Raji (cell line): ENCODE measurements around the gene DLG2.

Experiments
- POLR2A ChIP-seq: IDR thresholded peaks from 2 replicates; pipeline ENCODE4 v1.6.1; 2011; ENCODE audit warnings: low read depth, low read length, control low read depth; ENCODE audit not compliant: insufficient read depth

The DLG2 gene

DNA sequence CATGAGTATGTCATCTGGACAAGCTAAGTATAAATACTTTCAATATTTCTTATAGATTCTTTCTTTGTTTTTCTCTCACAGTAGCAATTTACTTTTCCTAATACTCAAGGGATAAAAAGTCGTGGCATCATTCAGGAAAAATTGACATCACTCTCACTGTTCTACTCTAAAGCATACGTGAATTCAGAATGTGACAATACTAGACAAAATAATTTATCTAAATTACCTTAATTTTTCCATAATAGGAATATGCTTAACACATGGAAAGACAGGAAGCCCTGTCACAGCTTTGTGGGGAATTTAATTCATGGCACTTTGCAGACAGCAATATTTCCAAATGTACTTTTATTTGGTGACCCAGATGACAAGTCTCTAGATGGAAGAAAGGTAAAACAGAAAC lies 394.6 kb downstream of the DLG2 start:
- TF ChIP-seq POLR2A, result no peak

DNA sequence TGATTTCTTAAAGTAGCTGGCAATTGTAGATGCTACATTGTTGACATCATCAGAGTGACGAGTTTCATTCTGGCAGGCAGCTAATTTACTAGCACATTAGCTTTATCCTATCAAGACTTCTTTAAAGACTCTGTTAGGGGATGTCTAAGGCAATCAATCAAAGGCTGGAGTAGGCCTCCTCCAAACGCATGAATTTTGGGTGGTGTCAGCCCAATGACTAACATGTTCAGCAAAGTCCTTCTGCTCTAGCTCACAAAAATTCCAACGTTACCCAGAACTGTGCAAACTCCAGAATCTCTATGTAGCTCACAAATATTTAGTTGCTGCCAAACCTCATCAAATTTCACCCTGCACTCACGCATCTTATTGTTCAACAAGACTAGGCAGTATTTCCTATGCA lies 395.6 kb downstream of the DLG2 start:
- TF ChIP-seq POLR2A, result no peak

DNA sequence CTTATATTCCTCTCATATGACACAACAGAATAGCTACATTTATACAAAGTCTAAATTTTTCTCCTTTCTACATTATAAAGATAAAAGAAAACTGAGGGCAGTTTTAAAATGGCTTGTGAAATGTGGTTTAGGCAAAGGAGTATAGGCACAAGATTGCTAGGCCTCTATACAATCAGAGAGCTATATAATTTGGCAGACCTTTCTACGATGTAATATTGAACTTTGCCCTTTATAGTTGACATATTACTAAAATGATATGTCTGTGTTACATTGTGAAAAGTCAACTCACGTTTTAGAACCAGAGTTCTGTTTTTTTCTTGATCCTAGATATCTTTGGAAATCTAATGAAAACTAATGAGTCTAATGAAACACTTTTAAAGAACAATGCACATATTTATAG lies 430.2 kb downstream of the DLG2 start:
- TF ChIP-seq POLR2A, result no peak

DNA sequence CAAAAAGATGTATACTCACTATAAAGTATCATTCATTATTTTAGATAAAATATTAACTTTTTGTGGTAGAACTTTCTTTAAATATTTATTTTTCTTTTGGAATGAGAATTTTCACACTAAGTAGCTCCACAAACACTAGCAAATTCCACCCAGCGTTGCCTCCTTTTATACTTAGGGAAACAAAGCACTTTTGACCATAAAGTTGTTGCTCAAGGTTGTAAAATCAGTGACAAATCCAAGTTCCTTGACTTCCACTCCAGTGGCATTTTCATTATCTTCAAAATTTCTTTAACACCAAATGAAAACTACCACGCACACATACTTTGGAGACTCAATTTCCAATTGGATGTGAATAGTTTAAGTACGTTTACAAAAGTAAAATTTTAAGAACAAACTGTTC lies 431.2 kb downstream of the DLG2 start:
- no peak for TF ChIP-seq POLR2A

DNA sequence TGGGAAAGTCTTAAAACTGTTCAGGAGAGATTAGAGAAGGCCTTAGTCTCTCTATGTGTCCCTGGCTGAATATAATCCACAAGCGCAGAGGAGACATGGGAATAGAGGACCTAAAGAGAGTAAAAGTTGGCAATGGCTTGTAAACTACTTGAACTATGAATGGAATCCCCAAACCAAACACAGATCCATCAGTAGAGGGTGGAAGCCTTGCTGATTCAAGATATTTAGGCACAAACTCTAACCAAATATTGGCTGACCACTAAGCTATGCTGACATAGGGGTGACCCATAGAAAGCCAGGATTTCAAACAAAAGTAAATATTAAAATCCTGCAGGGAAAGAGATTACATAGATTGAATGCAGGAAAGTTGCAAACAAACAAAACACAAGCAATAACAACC lies 439.2 kb downstream of the DLG2 start:
- no peak for TF ChIP-seq POLR2A

DNA sequence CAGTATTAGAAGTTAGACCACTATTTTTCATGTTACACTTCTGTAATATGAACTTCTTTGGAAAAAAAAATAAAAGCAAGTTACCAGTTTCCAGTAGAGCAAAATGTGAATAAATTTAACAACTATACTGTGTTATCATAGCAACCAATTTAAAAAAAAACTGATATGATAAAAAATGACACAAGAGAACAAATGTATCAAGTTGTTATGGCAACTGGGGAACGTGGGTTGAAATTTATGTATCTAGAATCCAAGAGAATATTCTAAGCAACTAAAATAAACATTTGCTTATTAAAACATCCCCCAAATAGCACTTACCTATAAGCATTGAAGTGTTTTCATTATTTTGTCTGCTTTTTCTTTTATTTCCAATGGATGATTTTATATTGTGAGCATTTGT lies 442.4 kb downstream of the DLG2 start:
- no peak for TF ChIP-seq POLR2A

DNA sequence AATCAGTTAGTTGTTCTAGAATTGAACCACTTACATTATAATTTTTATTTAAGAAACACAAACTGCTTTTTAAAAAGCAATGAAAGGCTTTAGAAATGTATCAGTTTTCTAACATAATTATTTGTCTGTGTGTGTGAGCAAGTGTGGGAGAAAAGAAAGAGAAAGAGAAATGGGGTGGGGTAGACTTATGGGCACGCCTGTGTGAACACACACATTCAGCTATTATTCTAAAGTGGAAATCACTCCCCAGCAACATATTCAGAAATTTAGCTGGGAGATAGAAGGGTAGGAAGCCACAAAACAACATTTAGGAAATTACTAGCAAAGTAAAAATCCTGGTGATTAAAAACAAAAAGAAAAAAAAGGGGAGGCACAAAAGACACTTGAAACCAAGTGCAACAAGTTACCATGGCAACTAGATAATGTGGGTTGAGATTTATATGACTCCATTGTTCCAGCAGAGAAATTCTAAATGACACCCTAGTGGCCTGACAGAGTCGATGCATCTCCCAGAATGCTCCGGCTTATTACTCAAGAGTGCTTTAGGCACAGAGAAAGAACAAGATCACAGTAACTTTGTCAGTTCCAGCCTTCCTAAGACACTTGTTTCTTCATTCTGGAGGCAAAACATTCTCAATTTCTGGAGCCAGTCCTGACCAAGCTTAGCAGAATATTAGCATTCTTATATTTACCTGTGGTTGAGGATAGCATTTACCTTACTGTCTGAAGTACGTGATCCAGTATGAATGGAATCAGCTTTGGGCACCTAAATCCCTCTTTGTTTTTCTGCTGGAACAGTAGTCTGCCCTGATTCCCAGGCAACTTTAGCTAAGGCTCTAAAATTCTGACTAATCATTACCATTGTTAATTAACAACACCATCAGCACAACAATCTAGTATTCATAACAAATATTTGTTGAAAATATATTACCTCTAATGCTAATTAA lies 444.4 kb downstream of the DLG2 start:
- TF ChIP-seq POLR2A, result no peak

DNA sequence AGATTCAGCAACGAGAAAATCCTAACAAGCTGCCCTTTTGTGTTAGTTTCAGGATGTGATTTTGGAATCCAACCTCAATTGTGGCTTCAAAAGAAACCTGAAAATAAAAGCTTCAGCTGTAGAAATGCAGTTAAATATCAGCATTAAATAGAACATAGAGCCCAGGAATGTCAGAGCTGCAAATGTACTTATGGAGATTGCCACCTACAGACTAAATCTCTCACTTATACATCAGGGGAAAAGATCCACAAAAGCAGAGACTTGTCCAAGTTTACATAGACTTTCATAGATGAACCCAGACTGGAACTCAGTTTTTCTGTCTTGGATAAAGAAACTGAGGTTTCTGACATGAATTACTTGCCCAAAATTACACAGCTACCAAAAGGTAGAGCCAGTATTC lies 446.6 kb downstream of the DLG2 start:
- no peak for TF ChIP-seq POLR2A

DNA sequence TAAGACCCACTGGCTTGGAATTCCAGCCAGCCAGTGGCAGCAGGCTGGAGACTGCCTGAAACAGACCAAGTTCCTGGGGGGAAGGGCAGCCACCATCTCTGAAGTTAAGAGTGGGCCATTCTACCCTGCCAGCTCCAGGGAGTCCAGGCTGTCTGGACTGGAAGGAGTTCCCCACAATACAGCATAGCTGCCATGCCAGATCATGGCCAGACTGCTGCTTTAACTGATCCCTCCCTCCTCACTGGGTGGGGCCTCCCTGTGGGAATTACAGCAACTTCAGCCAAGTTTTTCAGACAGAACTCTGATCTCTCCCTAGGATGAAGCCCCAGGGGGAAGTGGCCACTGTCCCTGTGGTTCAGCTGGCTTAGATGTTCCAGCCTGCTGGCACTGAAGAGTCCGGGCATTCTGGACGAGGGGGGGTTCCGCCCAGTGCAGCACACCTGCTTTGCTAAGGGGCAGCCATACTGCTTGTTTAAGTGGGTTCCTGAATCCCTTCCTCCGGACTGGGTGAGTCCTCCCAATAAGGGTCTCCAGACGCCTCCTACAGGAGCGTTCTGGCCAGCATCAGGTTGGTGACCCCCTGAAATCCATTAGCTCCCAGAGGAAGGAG lies 455.4 kb downstream of the DLG2 start:
- TF ChIP-seq POLR2A, result no peak

DNA sequence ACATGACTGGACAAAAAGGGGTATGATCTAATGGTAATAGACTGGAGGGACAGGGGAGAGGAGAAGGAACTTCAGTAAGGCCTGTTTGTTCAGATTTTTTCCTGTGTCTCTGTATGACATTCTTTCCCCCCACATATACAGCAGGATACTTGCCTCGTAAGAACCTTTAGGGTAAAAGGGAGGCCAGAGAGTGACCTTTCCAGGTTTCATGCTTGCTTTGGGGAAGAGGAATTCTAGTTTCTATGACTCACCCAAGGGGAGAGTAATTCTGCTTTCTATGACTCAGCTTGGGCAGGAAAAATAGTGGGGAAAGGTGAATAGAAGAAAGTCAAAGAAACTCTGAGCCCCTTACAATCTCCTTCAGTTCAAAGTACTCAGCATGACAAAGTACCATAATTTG lies 457.0 kb downstream of the DLG2 start:
- no peak for TF ChIP-seq POLR2A

DNA sequence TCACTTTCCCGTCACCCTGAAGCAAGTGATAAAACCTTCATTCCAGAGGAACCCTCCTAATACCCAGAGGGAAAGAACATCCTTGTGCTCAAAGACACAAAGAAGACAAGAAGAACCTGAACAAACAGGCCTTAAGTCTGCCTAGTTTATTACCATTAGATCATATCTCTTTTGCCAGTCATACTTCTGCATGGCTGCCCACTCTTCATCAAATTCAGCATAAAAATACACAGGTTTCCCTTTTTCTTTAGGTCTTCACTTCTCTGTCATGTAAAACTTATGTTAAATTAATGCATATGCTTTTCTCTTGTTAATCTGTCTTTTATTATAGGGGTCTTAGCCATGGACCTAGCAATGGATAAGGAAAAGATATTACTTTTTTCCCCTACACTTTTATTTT lies 459.7 kb downstream of the DLG2 start:
- no peak for TF ChIP-seq POLR2A

DNA sequence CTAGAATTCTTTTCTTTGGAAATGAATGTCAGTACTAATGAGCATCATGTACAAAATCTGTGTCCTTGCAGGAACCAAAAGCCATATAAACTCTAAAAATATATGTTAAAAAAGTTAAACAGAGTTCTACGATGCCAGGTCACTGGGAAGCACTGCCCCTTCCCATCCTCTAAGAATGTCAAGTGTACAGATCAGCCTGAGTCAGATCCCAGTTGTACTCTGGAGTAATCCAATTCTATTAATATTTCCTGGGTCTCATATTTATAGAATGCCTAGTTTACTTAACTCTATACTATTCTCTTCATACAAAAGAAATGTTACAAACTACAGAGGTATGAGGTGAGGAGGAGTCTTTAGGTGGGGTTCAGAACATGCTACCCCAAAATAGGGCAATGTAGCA lies 460.1 kb downstream of the DLG2 start:
- no peak for TF ChIP-seq POLR2A

DNA sequence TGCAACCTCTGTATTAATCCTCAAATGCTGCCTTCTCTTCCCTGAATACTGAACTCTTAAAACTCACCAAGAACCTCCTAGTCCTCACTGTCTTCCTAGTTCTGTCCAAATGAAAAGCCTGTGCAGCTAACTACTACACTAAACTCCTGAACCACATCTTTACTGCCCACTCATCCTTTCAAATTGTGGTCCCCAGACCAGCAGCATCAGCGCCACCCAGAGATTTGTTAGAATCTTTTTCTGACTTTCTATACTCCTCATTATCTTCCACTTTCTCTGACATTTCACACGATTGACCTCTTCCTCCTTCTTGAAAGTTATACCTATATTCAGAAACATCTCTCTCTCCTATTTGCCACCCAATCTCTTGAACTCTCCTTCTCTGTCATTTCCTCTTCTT lies 461.3 kb downstream of the DLG2 start:
- no peak for TF ChIP-seq POLR2A

DNA sequence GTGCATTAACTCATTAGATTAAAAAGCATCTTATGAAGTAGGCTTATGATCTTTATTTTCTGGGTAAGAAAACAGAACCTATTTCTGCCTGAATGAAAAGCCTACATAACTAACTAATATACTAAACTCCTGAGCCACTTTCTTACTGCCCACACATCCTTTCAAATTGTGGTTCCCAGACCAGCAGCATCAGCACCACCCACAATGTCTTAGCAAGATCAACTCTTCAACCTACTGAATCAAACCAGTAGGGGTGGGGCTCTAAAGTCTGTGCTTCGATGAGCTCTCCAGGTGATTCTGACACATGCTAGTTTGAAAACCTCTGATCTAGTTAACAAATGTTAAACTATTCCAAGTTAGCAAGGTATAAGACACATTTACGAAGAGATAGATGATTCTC lies 462.4 kb downstream of the DLG2 start:
- TF ChIP-seq POLR2A, result no peak

DNA sequence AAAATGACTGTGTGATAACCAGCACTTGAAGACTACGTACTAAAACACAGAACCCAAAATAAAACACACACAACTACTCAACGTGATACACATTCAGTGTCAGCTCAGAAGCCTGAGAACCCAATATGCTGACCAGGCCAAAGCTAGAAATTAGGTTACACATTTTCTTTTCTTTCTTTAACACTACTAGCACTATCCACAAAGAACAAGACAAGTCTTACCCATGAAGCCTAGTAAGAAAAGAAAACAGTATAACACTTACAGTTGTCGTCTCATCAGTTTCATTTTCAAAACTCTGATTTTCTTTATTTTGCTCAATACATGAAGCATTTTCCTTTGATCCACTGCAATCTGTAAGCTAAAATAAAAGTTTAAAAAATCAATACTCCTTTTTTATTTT lies 472.9 kb downstream of the DLG2 start:
- TF ChIP-seq POLR2A, result no peak

DNA sequence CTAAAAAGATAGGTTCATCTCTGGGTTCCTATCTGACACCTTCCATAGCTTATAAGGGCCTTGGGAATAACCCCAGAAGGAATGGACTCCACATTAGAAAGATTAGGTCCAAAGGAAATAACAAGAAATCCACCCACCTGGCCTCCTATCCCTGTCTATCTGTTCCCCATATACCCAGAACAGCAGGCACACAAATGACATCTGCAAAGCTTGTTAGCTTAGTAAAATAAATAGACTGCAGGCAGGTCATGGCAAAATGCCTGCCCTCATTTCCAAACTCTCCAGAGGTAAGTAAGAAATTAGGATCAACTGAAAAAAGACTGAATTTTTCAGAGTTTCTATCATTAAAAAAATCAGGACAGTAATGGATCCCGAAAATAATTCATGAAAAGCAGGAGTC lies 489.5 kb downstream of the DLG2 start:
- TF ChIP-seq POLR2A, result no peak
